DMS53 (cell line): Measurements from ENCODE around the gene ADCK1.
"Not testable (repeated sequence)": the region's sequence is repeated elsewhere in the genome, so short reads cannot be mapped to it uniquely, and the experiment has no call there.

ENCODE experiments used
- DNase-seq: peaks from one replicate; lab custom pipeline; 2025; lab: John Stamatoyannopoulos, UW

Gene ADCK1, protein sequence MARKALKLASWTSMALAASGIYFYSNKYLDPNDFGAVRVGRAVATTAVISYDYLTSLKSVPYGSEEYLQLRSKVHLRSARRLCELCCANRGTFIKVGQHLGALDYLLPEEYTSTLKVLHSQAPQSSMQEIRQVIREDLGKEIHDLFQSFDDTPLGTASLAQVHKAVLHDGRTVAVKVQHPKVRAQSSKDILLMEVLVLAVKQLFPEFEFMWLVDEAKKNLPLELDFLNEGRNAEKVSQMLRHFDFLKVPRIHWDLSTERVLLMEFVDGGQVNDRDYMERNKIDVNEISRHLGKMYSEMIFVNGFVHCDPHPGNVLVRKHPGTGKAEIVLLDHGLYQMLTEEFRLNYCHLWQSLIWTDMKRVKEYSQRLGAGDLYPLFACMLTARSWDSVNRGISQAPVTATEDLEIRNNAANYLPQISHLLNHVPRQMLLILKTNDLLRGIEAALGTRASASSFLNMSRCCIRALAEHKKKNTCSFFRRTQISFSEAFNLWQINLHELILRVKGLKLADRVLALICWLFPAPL

DNA sequence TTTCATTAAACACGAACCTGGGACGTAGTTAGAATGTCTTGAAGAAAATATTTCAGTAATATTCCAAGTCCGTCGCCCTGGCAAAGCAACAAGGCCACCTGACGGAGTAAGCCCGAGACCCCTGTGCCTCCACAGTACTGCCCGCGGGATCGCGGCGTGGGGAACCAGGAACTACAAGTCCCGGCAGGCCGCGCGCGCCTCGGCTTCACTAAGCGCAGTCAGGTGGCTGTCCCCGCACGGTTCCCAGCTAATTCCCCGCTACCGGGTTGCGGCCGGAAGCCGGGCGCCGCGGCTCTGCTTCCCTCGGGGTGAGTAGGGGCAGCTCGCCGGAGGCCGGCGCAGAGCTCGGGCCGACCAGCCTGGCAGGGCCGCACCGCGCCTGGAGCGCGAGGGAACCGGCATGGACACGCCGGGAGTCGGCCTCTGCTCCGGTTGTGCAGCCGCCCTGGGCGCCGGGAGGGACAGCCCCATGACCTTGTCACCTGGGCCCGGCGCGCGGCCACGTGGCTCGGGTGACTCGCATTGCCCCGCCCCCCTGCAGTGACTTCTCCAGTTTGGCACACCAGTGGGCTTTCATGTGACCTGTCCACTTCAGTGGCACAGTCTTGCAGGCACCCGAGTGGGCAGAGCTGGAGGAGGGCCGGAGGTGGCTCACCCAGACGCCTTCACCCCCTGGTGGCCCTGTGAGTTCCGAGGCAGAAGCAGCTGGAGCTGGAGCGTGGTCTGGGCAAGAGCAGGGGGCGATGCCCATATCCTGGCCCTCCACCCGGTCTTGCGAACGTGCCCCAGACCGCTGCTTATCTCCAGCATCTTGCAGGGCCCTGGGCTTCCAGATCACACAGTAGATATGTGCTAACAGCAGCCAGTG is at the start of gene ADCK1:
ADCK1 (plus strand) TSS at position 247 of the 868 bp plus-strand sequence. CDS start 18,870 bp downstream, outside the sequence.
- DNase-seq: peak; percentile 91

DNA sequence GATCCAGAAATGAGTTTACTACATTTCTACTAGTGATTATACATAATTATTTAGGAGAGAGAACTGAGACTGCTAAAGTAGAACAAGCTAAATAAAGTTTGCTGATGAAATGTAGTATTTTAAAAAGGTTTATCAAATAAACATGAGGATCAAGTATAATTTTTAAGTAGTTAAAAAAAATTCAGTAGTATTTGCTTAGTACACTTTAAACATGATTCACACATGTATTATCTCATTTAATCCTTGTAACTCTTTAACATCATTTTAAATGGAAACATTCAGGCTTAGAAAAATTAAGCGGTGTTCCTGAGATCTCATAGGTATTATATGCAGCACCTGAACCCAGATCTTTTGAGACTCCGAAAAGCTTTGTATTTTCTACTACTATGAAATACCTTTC is 47.6 kb upstream of the ADCK1 start:
- no peak for DNase-seq

DNA sequence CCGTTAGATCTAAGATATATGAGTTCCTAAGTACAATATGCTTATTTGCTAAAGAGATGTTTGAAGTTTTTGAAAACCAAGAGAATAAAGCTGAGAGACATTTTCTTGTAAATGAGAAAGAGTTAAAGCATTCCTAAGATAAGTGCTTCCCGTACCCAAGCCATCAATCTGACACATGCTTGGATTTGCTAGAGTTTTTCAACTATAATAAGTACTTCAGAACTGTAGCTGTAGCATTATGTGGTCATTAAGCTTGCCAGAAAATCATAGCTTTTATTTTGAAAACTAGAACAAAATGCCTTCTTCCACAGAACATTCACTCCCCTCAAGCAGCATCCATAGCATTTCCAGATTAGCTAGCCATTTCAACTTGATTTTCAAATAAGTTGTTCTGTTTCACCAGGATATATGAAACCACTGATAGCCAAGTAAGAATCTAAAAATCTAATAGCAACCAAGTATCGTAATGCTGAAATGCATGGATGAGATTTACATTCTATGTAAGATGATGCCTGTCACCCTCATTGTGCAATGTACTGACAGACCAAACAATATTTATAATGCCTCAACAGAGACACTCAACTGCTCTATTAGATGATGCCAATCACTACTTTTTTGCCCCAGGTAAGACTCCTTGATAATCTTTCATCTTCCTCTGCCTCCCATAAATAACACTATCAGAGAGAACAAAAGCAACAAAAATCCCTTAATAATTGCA is 47.0 kb upstream of the ADCK1 start:
- DNase-seq: no peak

DNA sequence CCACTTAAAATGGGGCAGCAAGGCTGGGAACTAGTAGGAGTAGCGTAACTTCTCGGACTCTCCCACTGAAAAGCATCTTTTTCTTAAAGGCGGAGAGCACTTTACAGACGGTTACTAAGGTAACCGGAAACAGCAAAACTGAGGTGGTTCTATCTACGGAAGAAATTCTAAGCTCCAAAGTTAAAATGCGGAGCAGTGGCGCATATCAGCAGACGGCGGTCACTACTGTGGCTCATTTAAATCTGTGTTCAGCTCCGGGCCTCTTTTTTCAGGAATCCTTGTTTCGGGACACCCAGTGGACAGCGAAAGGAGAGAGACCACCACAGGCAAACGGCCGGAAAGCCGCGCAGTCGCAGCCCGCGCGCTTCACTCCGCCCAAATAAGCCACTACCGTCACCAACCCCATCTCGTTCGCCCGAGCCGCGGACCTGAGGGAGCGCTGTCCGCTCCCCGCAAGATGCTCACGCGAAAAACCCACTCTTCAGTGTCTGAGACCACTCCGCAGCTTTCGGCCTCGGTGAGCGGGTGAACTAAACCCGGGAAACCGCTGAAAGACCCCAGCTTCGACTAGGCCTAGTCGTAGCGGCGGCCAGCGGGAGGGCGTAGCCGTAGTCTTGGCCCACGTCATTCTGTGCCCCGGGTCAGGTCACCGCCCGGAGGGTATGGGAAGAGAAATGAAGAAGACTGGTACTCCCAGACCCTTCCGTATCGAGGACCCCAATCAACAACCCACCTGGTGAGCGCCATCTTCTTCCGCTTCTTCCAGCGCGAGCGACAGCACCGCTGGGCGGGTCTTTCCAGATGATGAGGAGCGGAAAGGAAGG is 39.3 kb upstream of the ADCK1 start, which contains the start of gene SNW1:
SNW1 (minus strand) TSS at position 776 of the 824 bp plus-strand sequence; CDS start at position 747, 29 bp downstream.
- DNase-seq: peak; percentile 94

DNA sequence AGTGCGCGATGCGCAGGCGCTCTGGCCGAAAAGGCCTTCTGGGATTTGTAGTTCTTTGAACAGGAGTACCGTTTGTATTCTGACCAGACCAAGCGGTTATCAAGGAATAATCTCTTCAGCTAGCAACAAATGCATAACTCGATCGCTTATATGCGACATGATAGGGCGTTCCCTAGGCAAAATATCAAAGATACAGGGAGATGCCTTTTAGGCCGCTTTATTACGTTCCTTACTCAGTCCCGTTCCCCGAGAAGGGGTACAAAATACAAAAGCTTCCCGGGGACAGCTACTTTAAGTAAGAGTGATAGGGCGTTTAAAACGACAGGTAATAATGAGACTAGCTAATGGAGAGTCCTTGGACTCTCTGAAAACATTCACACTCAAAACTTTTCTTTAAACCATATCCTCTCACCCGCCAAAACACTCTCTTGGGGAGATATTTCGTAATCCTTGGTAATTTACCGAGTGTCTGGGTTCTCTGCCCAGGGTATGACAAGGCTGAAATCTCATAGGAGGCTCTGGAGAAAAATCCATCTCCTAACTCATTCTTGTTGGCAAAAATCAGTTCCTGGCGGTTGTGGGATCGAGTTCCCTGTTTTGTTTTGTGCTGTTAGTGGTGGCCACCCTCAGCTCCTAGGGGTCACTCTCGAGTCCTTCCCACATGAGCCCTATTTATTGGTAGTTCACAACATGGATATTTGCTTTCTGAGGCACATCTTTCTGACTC is 38.5 kb upstream of the ADCK1 start:
- DNase-seq: peak; percentile 50

DNA sequence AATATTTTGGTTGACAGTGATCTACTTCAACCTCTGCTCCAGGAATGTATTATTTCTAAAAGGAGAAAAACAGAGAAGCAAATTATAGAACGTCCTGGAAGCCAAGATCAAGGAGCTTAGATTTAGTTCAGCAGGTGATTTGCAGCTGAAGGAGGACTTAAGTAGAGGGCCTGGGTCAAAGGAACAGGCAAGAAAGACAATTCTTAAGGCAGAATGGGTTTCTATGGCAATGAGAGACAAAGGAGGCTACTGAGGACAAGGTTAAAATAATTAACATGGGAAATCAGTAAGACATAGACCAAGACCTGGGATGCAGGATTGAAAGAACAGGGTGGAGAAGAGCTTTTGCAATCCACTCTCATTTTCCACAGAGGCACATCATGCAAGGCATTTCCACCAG is 36.6 kb upstream of the ADCK1 start:
- no peak for DNase-seq

DNA sequence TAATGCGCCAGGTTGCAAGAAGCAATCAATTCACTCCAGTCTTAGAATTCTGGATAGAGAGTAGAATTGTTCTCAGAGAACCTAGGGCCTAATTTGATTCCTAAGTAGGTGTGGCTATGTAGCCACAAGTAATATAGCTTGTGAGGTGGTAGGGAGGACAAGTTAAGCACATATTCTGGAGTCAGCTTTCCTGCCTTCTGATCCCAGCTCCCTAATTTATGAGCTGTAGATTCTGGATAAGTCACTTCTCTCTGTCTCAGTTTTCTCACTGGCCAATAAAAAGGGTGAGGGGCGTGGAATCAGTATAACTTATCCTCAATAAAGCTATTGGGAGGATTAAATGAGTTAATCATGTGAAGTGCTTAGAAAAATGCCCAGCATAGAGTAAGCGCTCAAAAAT is 35.9 kb upstream of the ADCK1 start:
- DNase-seq: no peak

DNA sequence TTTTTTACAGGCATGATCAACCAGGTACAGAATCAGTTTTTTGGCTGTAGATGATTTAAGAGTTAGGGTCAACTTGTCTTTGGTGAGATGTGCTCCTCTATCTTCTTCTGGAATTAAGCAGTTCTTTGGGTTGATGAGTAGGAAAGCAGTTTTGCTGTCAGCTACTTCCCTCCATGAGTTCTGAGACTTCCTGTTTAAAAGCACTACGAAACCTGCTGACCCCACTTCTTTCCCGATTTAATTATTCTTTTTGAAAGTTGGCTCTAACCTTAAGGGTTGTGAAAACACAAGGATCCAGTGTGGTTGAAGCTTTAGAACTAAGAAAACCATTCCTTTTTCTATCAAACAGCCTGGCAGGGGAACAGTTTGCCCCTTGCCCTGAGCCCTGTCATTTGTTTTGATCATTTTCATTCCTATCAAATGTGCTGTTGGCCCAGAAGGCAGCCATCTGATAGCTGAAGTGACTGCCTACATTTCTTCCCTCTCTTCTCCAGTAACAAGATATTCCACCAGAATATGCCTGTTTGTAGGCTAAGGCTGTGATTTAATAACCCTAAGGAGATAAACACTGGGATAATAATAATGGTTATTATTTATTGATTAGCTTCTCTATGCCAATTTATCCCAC is 31.4 kb upstream of the ADCK1 start:
- DNase-seq: not testable (repeated sequence)

DNA sequence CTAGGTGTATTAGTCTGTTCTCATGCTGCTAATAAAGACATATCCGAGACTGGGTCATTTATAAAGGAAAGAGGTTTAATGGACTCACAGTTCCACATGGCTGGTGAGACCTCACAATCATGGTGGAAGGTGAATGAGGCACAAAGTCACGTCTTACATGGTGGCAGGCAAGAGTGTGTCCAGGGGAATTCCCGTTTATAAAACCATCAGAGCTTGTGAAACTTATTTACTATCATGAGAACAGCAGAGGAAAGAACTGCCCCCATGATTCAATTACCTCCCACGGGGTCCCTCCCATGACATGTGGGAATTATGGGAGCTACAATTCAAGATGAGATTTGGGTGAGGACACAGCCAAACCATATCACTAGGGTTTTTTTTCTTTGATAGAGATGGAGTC is 25.9 kb upstream of the ADCK1 start:
- DNase-seq: not testable (repeated sequence)

DNA sequence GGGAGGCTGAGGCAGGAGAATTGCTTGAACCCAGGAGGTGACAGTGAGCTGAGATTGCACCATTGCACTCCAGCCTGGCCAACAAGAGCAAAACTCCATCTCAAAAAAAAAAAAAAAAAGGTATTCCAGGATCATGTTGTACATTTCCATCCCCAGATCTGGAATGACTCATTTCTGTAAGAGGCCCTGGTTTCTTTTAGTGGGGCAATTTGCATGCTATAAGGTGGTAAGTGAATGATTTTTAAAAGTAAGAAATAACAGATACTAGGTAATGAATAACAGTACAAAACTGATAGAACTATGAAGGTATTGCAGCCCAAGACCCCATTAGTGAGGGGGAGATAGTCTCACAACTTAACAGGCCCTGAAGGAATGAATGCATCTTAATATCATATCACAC is 17.7 kb upstream of the ADCK1 start:
- DNase-seq: no peak

DNA sequence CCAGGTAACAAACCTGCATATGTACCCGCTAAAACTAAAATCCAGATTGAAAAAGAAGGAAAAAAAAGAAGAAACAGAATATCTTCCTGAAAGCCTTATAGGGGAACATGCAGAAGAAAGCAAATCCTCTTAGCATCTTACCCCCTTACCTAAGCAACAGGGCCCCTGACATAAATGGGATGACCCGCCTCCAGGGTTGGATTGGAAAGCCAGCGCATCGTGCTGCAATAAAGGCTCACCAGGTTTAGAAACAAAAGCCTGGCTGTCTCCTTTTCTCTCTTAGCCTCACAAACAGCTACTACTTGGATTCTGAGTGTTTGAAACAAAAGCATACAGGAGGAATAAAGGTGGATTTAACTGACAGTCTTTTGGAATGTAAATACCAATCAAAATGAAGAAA is 13.8 kb upstream of the ADCK1 start:
- DNase-seq: no peak

DNA sequence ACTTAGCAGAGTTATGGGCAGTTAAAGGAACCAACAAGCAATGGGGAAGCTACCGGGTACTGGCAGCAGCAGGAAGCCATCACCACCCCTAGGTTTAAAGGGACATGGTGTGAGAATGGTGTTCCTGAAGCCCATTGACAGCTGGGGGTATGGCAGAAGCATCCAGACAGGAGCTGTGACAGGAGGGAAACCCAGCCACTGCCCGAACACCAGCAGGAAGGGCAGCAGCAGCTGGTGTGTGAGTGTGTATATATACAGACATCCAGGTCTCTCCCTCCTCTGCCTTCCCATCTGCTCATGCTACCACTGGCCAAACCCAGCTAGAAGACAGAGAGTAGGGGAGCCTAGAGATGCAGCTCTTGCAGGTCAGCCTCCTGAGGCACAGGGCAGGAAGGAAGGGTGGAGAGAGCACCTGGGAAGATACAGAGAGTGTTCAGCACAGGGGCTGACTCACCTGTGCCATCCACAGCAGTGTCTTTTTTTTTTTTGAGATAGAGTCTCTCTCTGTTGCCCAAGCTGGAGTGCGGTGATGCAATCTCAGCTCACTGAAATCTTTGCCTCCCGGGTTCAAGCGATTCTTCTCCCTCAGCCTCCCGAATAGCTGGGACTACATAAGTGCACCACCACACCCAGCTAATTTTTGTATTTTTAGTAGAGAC is 9.2 kb upstream of the ADCK1 start:
- DNase-seq: peak; percentile 31

DNA sequence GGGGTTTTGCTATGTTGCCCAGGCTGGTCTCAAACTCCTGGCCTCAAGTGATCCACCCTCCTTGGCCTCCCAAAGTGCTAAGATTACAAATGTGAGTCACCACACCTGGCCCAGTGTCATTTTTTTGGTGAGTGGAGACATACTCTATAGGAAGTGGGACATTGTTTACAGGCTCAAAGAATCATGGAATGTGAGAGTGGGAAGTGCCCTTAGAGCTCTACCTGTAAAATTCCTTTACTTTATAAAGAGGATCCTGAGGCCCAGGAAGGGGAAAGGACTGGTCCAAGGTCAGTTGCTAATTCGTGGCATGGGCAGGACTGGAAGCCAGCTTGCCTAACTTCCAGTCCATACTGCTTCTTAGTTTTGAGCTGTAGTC is 8.7 kb upstream of the ADCK1 start:
- DNase-seq: peak; percentile 49

DNA sequence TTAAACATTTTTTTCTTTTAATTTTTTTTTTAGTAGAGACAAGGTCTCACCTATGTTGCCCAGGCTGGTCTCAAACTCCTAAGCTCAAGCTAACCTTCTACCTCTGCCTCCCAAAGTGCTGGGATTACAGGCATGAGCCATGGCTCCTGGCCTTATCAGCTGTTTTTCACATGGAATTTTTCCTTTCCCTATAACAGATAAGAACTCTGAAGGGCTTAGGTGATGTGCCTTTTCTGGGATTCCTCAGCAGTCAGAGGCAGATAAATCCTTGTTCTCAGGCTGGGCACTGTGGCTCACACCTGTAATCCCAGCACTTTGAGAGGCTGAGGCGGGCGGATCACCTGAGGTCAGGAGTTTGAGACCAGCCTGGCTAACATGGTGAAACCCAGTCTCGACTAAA is 6.7 kb upstream of the ADCK1 start:
- not testable (repeated sequence) for DNase-seq

DNA sequence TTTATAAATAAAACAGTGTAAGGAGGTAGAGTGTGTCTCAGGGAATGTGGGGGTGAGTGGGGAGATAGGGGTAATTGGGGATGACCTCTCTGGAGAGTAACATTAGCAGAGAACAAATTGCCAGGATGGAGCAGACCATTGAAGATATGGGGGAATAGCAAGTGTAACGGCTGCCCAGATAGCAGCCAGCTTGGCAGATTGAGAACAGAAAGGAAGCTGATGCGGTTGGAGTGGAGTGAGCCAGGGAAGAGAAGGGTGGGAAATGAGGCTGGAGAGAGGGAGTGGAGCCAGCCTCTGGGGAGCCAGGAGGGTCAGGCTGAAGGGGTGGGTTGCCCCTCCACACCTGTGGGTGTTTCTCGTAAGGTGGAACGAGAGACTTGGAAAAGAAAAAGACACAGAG is 5.6 kb upstream of the ADCK1 start:
- no peak for DNase-seq

DNA sequence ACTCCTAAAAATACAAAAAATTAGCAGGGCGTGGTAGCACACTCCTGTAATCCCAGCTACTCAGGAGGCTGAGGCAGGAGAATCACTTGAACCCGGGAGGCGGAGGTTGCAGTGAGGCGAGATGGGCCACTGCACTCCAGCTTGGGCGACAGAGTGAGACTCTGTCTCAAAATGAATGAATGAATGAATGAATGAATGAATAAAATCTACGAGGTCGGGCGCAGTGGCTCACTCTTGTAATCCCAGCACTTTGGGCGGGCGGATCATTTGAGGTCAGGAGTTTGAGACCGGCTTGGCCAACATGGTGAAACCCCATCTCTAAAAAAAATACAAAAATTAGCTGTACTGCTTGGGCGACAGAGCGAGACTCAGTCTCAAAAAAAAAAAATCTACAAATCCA is 453 bp upstream of the ADCK1 start:
- not testable (repeated sequence) for DNase-seq

DNA sequence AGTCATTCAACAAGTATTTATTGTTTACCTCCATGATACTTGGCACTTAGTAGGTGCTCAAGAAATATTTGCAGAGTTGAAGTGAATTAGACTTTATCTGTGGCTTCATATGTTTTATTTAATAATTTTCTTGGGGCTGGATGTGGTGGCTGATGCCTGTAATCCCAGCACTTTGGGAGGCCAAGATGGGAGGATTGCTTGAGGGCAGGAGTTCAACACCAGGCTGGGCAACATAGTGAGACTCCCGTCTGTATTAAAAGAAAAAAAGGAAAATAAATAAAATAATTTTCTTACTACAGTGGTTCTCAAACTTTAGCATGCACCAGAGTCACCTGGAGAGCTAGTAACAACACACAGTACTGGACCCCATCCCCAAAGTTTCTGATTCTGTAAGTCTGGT is 905 bp downstream of the ADCK1 start:
- DNase-seq: no peak

DNA sequence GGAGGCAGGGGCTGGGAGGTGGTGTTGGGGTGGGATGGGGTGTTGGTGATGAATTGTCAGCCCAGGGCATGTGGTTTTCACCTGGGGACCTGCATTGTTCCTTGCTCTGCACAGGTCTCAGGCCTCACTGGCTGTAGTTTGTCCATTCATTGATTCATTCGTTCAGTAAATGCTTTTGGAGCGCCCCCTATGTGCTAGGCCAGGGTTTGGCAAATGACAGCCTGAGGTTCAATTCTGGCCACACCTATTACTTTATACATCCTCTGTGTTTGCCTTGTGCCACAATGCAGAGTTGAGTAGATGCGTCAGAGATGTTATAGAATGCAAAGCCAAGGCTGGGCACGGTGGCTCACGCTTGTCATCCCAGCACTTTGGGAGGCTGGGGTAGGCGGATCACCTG is 4.7 kb downstream of the ADCK1 start:
- DNase-seq: peak; percentile 51

DNA sequence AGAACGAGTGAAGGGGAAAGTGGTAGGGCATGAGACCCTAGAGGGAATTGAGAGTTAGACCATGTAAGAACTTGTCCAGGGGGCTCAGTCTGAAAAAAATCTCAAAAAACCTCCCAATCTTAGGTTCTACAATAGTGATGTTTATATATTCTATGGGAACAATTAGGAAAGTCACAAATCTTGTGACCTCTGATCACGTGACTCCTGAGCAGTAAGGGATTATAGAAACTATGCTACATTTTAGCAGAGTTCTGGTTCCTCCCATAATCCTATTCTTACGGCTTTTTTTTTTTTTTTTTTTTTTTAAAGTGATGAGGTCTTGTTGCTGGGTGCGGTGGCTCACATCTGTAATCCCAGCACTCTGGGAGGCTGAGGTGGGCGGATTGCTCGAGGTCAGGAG is 5.8 kb downstream of the ADCK1 start:
- DNase-seq: no peak

DNA sequence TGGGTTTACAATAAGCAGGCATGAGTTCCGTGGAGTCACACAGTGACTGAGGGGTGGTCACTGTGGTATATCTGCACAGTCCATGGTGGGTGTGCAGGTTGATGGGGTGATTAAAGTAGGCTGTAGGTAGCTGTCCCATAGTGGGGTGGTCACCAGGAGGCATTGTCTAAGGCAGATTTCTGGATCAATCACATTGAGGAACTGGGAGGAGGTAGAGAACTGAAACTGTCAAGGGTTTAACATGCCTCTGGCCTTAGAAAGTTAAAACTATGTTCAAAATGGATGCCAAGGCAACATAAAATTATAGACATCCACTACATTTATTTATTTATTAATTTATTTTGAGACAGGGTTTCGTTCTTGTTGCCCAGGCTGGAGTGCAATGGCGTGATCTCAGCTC is 8.3 kb downstream of the ADCK1 start:
- DNase-seq: no peak
